Measurements from ENCODE around the gene STON1.

STON1 gene

DNA sequence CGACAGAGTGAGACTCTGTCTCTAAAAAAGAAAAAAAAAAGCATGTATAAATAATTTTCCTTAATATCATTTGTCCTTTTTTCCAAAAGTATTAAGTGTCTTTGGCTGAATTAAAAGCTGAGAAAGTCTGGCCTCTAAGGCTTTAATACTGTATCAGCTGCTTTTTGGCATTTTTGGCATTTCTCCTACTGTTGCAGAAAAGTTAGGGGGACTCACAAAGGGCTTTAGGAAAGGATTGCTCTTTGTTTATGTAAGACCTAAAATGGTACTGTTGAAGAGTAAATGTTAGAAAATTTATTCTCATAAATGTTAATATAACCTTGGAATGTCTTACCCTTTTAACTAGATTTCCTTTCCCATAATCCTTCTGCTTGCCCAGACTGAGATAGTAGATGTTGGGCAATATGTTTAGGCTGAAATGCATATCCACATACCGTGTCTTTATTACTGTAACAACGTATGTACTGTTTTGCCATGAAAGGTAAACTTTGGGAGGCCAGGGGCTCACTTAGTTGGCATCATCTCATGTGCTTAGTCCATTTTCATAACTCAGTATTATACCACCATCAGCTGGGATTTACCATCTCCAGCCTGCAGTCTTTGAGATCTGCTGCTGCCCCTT lies 18.0 kb upstream of the STON1 start:
- Histone ChIP-seq H3K36me3 (ENCODE audit: insufficient read depth, low read length) (peaks cover 86% of the 10 kb centered on the region), H3K9me3 (ENCODE audit: low read length) (no peaks in the 10 kb centered on the region)
- no peak for TF ChIP-seq EZH2 (IDR thresholded peaks at IDR 0.05; ENCODE audit: borderline replicate concordance, low read length)
- TF ChIP-seq, protein P1, sequence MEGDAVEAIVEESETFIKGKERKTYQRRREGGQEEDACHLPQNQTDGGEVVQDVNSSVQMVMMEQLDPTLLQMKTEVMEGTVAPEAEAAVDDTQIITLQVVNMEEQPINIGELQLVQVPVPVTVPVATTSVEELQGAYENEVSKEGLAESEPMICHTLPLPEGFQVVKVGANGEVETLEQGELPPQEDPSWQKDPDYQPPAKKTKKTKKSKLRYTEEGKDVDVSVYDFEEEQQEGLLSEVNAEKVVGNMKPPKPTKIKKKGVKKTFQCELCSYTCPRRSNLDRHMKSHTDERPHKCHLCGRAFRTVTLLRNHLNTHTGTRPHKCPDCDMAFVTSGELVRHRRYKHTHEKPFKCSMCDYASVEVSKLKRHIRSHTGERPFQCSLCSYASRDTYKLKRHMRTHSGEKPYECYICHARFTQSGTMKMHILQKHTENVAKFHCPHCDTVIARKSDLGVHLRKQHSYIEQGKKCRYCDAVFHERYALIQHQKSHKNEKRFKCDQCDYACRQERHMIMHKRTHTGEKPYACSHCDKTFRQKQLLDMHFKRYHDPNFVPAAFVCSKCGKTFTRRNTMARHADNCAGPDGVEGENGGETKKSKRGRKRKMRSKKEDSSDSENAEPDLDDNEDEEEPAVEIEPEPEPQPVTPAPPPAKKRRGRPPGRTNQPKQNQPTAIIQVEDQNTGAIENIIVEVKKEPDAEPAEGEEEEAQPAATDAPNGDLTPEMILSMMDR (IDR thresholded peaks at IDR 0.05; ENCODE audit: low read length): no peak

DNA sequence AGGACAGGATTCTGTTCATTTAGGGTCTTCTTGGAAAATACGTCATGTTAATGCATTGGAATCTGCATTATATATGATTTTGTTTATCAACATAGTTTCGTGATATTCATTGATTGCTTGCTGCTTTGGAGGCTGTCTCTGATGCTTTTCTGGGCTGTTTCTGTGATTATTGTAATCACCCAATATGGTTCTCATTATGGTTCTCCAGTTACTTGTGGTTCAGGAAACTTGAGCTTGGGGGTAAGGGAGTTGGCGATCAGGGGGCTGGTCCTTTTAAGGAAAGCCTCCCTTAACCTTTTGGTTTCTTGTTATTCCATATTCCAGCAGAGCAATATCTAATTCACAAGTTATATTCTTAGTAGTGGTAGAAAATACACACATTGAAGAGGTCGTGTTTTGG lies 17.4 kb upstream of the STON1 start:
- Histone ChIP-seq H3K4me3 (ENCODE audit: low read depth, low read length, poor library complexity, severe bottlenecking) (no peak overlapping the region), H3K4me1 (ENCODE audit: insufficient read depth, low read length, severe bottlenecking) (peaks cover 8% of the 10 kb centered on the region), H3K27ac (ENCODE audit: low read depth, low read length, poor library complexity, severe bottlenecking) (no peak overlapping the region), H3K79me2 (ENCODE audit: insufficient read depth, low read length) (no peaks in the 10 kb centered on the region), H3K36me3 (ENCODE audit: insufficient read depth, low read length) (peaks cover 87% of the 10 kb centered on the region), H2AFZ (ENCODE audit: low read length) (no peak overlapping the region), H3K9me3 (ENCODE audit: low read length) (no peaks in the 10 kb centered on the region), H3K9me2 (ENCODE audit: low read depth, low read length) (no peaks in the 10 kb centered on the region), H3K9ac (ENCODE audit: low read length) (no peak overlapping the region), H4K20me1 (ENCODE audit: insufficient read depth, low read length) (no peaks in the 10 kb centered on the region), H3F3A (ENCODE audit: insufficient read depth, low read length) (no peaks in the 10 kb centered on the region), H3K27me3 (ENCODE audit: insufficient read depth, low read length) (no peaks in the 10 kb centered on the region), H3K4me2 (ENCODE audit: low read length) (no peak overlapping the region)
- TF ChIP-seq, protein P1 (IDR thresholded peaks at IDR 0.05; ENCODE audit: low read length): no peak
- no peak for TF ChIP-seq EZH2 (IDR thresholded peaks at IDR 0.05; ENCODE audit: borderline replicate concordance, low read length)

More for the DNA sequence above, 18.0 kb upstream of the STON1 start:
- Histone ChIP-seq H4K20me1 (ENCODE audit: insufficient read depth, low read length) (no peaks in the 10 kb centered on the region), H3F3A (ENCODE audit: insufficient read depth, low read length) (no peaks in the 10 kb centered on the region), H3K4me3 (ENCODE audit: low read depth, low read length, poor library complexity, severe bottlenecking) (no peak overlapping the region), H3K4me1 (ENCODE audit: insufficient read depth, low read length, severe bottlenecking) (peaks cover 8% of the 10 kb centered on the region), H3K79me2 (ENCODE audit: insufficient read depth, low read length) (no peaks in the 10 kb centered on the region), H3K27me3 (ENCODE audit: insufficient read depth, low read length) (no peaks in the 10 kb centered on the region), H2AFZ (ENCODE audit: low read length) (no peak overlapping the region), H3K9ac (ENCODE audit: low read length) (no peak overlapping the region), H3K4me2 (ENCODE audit: low read length) (no peak overlapping the region), H3K27ac (ENCODE audit: low read depth, low read length, poor library complexity, severe bottlenecking) (no peak overlapping the region), H3K9me2 (ENCODE audit: low read depth, low read length) (no peaks in the 10 kb centered on the region)

DNA sequence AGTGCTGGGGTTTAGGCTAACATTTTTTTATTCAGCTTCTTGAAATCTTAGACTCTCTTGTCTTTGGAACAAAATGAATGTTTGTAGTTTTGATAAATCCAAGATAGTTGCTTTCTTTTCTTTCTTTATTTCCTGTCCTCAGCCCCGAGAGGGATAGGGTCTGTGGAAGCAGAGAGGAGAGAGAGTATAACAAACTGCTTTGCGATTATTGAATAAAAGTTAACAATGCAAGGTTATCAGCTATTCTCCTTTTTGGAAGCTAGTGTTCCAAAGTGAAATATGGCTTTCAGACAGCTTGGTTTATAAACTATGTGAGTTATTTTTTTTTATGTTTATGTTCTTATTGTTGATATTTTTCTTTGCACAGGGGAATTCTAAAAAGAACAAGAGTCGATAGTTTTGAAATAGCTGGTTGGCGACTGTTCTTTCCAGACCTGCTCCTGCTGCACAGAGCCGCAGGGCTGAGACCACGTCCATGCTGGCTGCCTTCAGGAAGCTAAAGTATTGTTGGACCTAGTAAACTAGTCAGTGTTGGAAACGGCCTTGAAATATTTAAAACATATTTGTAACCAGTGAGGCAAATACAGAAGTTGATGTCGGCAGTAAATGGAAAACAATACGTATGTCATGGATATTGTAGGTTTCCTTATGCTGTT lies 15.5 kb upstream of the STON1 start:
- Histone ChIP-seq H4K20me1 (ENCODE audit: insufficient read depth, low read length) (no peaks in the 10 kb centered on the region), H3F3A (ENCODE audit: insufficient read depth, low read length) (no peaks in the 10 kb centered on the region), H3K4me3 (ENCODE audit: low read depth, low read length, poor library complexity, severe bottlenecking) (no peak overlapping the region), H3K27me3 (ENCODE audit: insufficient read depth, low read length) (no peaks in the 10 kb centered on the region), H3K9ac (ENCODE audit: low read length) (no peak overlapping the region), H2AFZ (ENCODE audit: low read length) (no peak overlapping the region), H3K9me3 (ENCODE audit: low read length) (no peaks in the 10 kb centered on the region), H3K79me2 (ENCODE audit: insufficient read depth, low read length) (no peaks in the 10 kb centered on the region), H3K27ac (ENCODE audit: low read depth, low read length, poor library complexity, severe bottlenecking) (no peak overlapping the region), H3K4me2 (ENCODE audit: low read length) (no peak overlapping the region), H3K4me1 (ENCODE audit: insufficient read depth, low read length, severe bottlenecking) (no peaks in the 10 kb centered on the region), H3K36me3 (ENCODE audit: insufficient read depth, low read length) (peaks cover 89% of the 10 kb centered on the region), H3K9me2 (ENCODE audit: low read depth, low read length) (no peaks in the 10 kb centered on the region)
- TF ChIP-seq EZH2 (IDR thresholded peaks at IDR 0.05; ENCODE audit: borderline replicate concordance, low read length): no peak
- TF ChIP-seq, protein P1 (IDR thresholded peaks at IDR 0.05; ENCODE audit: low read length): no peak
